OCI-LY1 (cell line): ENCODE measurements around the gene KCNK5.

Experiments used
- EZH2 ChIP-seq: fragments of 200-600 bp; sonication (generic), shearing (Covaris generic); IDR thresholded peaks from 2 replicates; pipeline ENCODE4 v1.8.0; 2017; ENCODE audit warnings: borderline replicate concordance, mixed run types, mild to moderate bottlenecking, antibody characterized with exemption, low read length, moderate library complexity, mixed read lengths
- TF ChIP-seq, protein P1 (sequence below): fragments of 200-600 bp; sonication (generic), shearing (Covaris generic); IDR thresholded peaks from 2 replicates; pipeline ENCODE4 v1.5.1; 2017; ENCODE audit warnings: mild to moderate bottlenecking, antibody characterized with exemption, low read length, moderate library complexity, mixed read lengths

DNA sequence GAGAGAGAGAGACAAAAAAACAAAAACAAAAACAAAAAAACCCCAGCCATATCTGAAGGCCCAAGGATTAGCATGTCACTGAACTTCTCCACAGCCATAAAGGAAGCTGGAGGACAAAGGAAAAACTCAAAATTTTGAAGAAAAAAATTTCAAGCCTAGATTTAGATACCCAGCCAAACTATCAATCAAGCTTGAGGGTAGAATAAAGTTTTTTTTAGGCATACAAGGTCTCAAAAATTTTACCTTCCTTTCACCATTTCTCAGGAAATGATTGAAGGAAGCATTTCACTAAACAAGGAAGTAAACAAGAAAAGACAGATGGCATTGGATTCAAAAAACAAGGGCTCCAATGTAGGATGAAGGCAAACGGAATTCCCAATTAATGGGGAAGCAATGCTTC lies 52.1 kb downstream of the KCNK5 start:
- TF ChIP-seq, protein P1, sequence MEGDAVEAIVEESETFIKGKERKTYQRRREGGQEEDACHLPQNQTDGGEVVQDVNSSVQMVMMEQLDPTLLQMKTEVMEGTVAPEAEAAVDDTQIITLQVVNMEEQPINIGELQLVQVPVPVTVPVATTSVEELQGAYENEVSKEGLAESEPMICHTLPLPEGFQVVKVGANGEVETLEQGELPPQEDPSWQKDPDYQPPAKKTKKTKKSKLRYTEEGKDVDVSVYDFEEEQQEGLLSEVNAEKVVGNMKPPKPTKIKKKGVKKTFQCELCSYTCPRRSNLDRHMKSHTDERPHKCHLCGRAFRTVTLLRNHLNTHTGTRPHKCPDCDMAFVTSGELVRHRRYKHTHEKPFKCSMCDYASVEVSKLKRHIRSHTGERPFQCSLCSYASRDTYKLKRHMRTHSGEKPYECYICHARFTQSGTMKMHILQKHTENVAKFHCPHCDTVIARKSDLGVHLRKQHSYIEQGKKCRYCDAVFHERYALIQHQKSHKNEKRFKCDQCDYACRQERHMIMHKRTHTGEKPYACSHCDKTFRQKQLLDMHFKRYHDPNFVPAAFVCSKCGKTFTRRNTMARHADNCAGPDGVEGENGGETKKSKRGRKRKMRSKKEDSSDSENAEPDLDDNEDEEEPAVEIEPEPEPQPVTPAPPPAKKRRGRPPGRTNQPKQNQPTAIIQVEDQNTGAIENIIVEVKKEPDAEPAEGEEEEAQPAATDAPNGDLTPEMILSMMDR = no peak
- no peak for TF ChIP-seq EZH2
